H1 (cell line): ENCODE results near the gene MARS1. TPM values are rescaled to one million over a fixed set of nuclear protein-coding genes. Genes with fewer than 3 reads are reported as not detected.

Source experiments
- CTCF ChIA-PET: fragments of 300-600 bp; sonication (Branson Sonifier 250); formaldehyde crosslinking; loops from one replicate; lab custom pipeline; 2021; ENCODE audit not compliant: partially characterized antibody; lab: Charles Lee
- POLR2A ChIA-PET: fragments of 300-600 bp; sonication (Branson Sonifier 250); formaldehyde crosslinking; loops from one replicate; lab custom pipeline; 2021; ENCODE audit warnings: inconsistent platforms; ENCODE audit not compliant: partially characterized antibody; lab: Charles Lee
- DNase-seq, 2 experiments: peaks; one replicate each; pipeline versions ENCODE4 v3.0.0 to v3.0.0-alpha.2; 2010 to 2022; ENCODE audit warnings: low spot score in 2 of 2, low read depth in 1 of 2, mixed read lengths in 1 of 2
- FAIRE-seq: peaks from 2 replicates; lab custom pipeline; 2011; peaks lifted over from hg19 to GRCh38; lab: Jason Lieb, UNC
- H2AFZ ChIP-seq: 2 replicates; pipeline ENCODE4 v1.8.1; 2012; ENCODE audit warnings: low read length, inconsistent platforms
- H2AK5ac ChIP-seq: 2 replicates; pipeline ENCODE4 v1.6.1; 2013; ENCODE audit warnings: low read depth, low read length
- H2BK120ac ChIP-seq: replicated peaks from 2 replicates; pipeline ENCODE3; 2013; ENCODE audit warnings: low read depth, low read length, inconsistent platforms
- H2BK12ac ChIP-seq: 2 replicates; pipeline ENCODE4 v1.6.1; 2013; ENCODE audit warnings: low read depth, low read length
- H2BK15ac ChIP-seq: 2 replicates; pipeline ENCODE4 v1.6.1; 2013; ENCODE audit warnings: low read length
- H2BK20ac ChIP-seq: 2 replicates; pipeline ENCODE4 v1.6.1; 2013; ENCODE audit warnings: low read length
- H2BK5ac ChIP-seq: 2 replicates; pipeline ENCODE4 v1.6.1; 2013; ENCODE audit warnings: low read depth, low read length
- H3K14ac ChIP-seq: 2 replicates; pipeline ENCODE4 v1.6.1; 2013; ENCODE audit warnings: inconsistent platforms; ENCODE audit not compliant: insufficient read length
- H3K18ac ChIP-seq: 2 replicates; pipeline ENCODE4 v1.6.1; 2013; ENCODE audit warnings: low read length; ENCODE audit errors: extremely low read depth
- H3K23ac ChIP-seq: 2 replicates; pipeline ENCODE4 v1.6.1; 2013; ENCODE audit warnings: inconsistent platforms; ENCODE audit not compliant: insufficient read length
- H3K23me2 ChIP-seq: 2 replicates; pipeline ENCODE4 v1.6.1; 2013; ENCODE audit warnings: low read depth, low read length
- H3K27ac ChIP-seq: 2 replicates; pipeline ENCODE4 v1.6.1; 2011; ENCODE audit warnings: low read depth, low read length, inconsistent platforms
- H3K27me3 ChIP-seq, 4 experiments: replicated peaks in 1 of 4; 1 replicate in 1 of 4; 2 replicates in 3 of 4; pipeline versions ENCODE4 v1.6.1 to v1.8.1; 2011 to 2013; ENCODE audit warnings: low read length in 3 of 4, mild to moderate bottlenecking in 3 of 4, inconsistent platforms in 2 of 4, mixed read lengths in 2 of 4, moderate library complexity in 1 of 4; ENCODE audit not compliant: control insufficient read depth in 3 of 4, insufficient read depth in 3 of 4; ENCODE audit errors: extremely low read depth in 1 of 4
- H3K36me3 ChIP-seq, 4 experiments: 2 replicates each; pipeline versions ENCODE4 v1.6.1 to v1.8.1; 2011 to 2013; ENCODE audit warnings: mild to moderate bottlenecking in 4 of 4, low read length in 3 of 4, moderate library complexity in 2 of 4, control low read depth in 1 of 4, inconsistent platforms in 1 of 4; ENCODE audit not compliant: insufficient read depth in 4 of 4, control insufficient read depth in 2 of 4
- H3K4ac ChIP-seq: replicated peaks from 2 replicates; pipeline ENCODE3; 2013; ENCODE audit warnings: low read length, low read depth, mixed read lengths, inconsistent platforms; ENCODE audit not compliant: insufficient read length
- H3K4me1 ChIP-seq, 4 experiments: replicated peaks in 1 of 4; 1 replicate in 1 of 4; 2 replicates in 3 of 4; pipeline versions ENCODE4 v1.6.1 to v1.8.1; 2011 to 2013; ENCODE audit warnings: low read length in 3 of 4, inconsistent platforms in 2 of 4, mixed read lengths in 1 of 4; ENCODE audit not compliant: insufficient read depth in 4 of 4, control insufficient read depth in 3 of 4
- H3K4me2 ChIP-seq, 2 experiments: 2 replicates each; pipeline versions ENCODE4 v1.6.1 to v1.8.1; 2011 to 2013; ENCODE audit warnings: low read depth in 2 of 2, low read length in 2 of 2, control low read depth in 1 of 2, inconsistent platforms in 1 of 2, mild to moderate bottlenecking in 1 of 2; ENCODE audit not compliant: insufficient read depth in 1 of 2
- H3K4me3 ChIP-seq, 4 experiments: fragments of 200-600, 300-600 bp in 1 of 4; sonication (generic), shearing (Covaris generic), sonication (Bioruptor Twin) in 1 of 4; 2 replicates each; pipeline versions ENCODE4 v1.5.1 to v1.8.1; 2011 to 2016; ENCODE audit warnings: low read length in 4 of 4, low read depth in 3 of 4, control low read depth in 2 of 4, inconsistent platforms in 2 of 4, mild to moderate bottlenecking in 2 of 4, mixed read lengths in 1 of 4, moderate library complexity in 1 of 4; ENCODE audit not compliant: insufficient read depth in 2 of 4; ENCODE audit errors: extremely low read depth in 1 of 4
- H3K56ac ChIP-seq: replicated peaks from 2 replicates; pipeline ENCODE3; 2013; ENCODE audit warnings: low read depth, mild to moderate bottlenecking, mixed read lengths, low read length, inconsistent platforms; ENCODE audit not compliant: insufficient read length
- H3K79me1 ChIP-seq: 2 replicates; pipeline ENCODE4 v1.6.1; 2013; ENCODE audit warnings: low read depth, low read length, control low read depth
- H3K79me2 ChIP-seq, 2 experiments: 2 replicates each; pipeline versions ENCODE4 v1.6.1 to v1.8.1; 2012 to 2013; ENCODE audit warnings: low read length in 2 of 2, mild to moderate bottlenecking in 2 of 2, inconsistent platforms in 1 of 2; ENCODE audit not compliant: insufficient read depth in 2 of 2, control insufficient read depth in 1 of 2
- H3K9ac ChIP-seq, 4 experiments: replicated peaks in 1 of 4; 1 replicate in 1 of 4; 2 replicates in 3 of 4; pipeline versions ENCODE4 v1.6.1 to v1.8.1; 2011 to 2013; ENCODE audit warnings: low read depth in 3 of 4, low read length in 3 of 4, control low read depth in 2 of 4, mild to moderate bottlenecking in 2 of 4, moderate library complexity in 2 of 4, inconsistent platforms in 1 of 4; ENCODE audit errors: extremely low read depth in 1 of 4
- H3K9me3 ChIP-seq, 2 experiments: 2 replicates each; pipeline versions ENCODE4 v1.6.1 to v1.8.1; 2012 to 2013; ENCODE audit warnings: mild to moderate bottlenecking in 2 of 2, moderate library complexity in 2 of 2, control low read depth in 1 of 2, inconsistent platforms in 1 of 2, low read depth in 1 of 2, low read length in 1 of 2, mixed read lengths in 1 of 2; ENCODE audit not compliant: insufficient read depth in 2 of 2
- H4K20me1 ChIP-seq, 2 experiments: replicated peaks in 1 of 2; 2 replicates each; pipeline versions ENCODE3 to v1.8.1; 2011 to 2013; ENCODE audit warnings: inconsistent platforms in 2 of 2, low read length in 2 of 2, mild to moderate bottlenecking in 1 of 2; ENCODE audit not compliant: insufficient read depth in 2 of 2, control insufficient read depth in 1 of 2
- H4K5ac ChIP-seq: 2 replicates; pipeline ENCODE4 v1.6.1; 2013; ENCODE audit warnings: low read length, low read depth, mixed read lengths, inconsistent platforms; ENCODE audit not compliant: insufficient read length
- H4K8ac ChIP-seq: 2 replicates; pipeline ENCODE4 v1.8.0; 2013; ENCODE audit warnings: mild to moderate bottlenecking, moderate library complexity, low read length, inconsistent platforms; ENCODE audit not compliant: insufficient read depth; ENCODE audit errors: extremely low read depth
- H4K91ac ChIP-seq: replicated peaks from 2 replicates; pipeline ENCODE3; 2013; ENCODE audit warnings: low read length, mixed read lengths, inconsistent platforms; ENCODE audit not compliant: insufficient read length
- GTF2F1 ChIP-seq: IDR thresholded peaks from 2 replicates; pipeline ENCODE4 v1.6.1; 2012; ENCODE audit warnings: low read depth, low read length, improper control_type of control experiment, borderline replicate concordance
- POLR2AphosphoS5 ChIP-seq: IDR thresholded peaks from 2 replicates; pipeline ENCODE4 v1.6.1; 2011; ENCODE audit warnings: low read depth, low read length
- WGBS, 2 experiments: shearing (Covaris generic) in 1 of 2; methylation state at CpG; one replicate each; pipeline versions ENCODE4 v1.1.6 to v1.1.7; 2013 to 2015; ENCODE audit warnings: low lambda C conversion rate in 2 of 2, mixed read lengths in 2 of 2, inconsistent platforms in 1 of 2, low coverage in 1 of 2, missing lambda C conversion rate in 1 of 2; ENCODE audit not compliant: insufficient replicate concordance in 2 of 2, insufficient coverage in 1 of 2, insufficient read length in 1 of 2; ENCODE audit errors: extremely low coverage in 1 of 2, missing lambda C conversion rate in 1 of 2; 5-methylcytosine and 5-hydroxymethylcytosine counted together
- polyA plus RNA-seq, 7 experiments: library from polyadenylated mRNA; depleted of rRNA in 3 of 7; stranded (reverse) in 5 of 7; unstranded in 2 of 7; fragments of >200 nt in 5 of 7; fragments of 200-250 nt in 2 of 7; gene quantifications; 1 replicate in 5 of 7; 2 replicates in 1 of 7; 4 replicates in 1 of 7; pipeline versions ENCODE4 v1.2.1 to v1.2.3, GENCODE V29; 2011 to 2013; ENCODE audit warnings: missing spikeins in 2 of 7, mixed read lengths in 2 of 7
- total RNA-seq: library from RNA; stranded (reverse); fragmentation: NEBNext Ultra II Directional; extraction: Animal tissue kit (Norgen Biotek cat#: 25700); gene quantifications from 2 replicates; pipeline ENCODE4 v1.2.1, GENCODE V29; 2021

The MARS1 gene
- total and polyA plus RNA-seq, 2 of the 8 experiments (the other 6 are each of a cell fraction or from before 2014, with no cell fraction given): 194 to 407 TPM

- CTCF ChIA-PET: interaction anchor here (0.6 to 1.2 kb wide), 7 partner anchors 9 to 1168 kb away, joined by 3 to 6 read pairs (median 4); partner anchors contain the start of gene MARS1
- no peak for TF ChIP-seq GTF2F1
- peak; percentile 23; the same call in 1 of the 2 replicates for TF ChIP-seq POLR2AphosphoS5
- DNase-seq (no peak), FAIRE-seq (no peak)
- H3K23me2 ChIP-seq: peaks cover 7% of the 10 kb centered on the region
- no peak overlapping the region for H2AK5ac ChIP-seq
- POLR2A ChIA-PET: interaction anchor here (0.9 to 3.8 kb wide), 7 partner anchors 9 to 288 kb away, joined by 3 to 25 read pairs (median 3); partner anchors contain the start of gene MBD6
- no peak overlapping the region for H4K8ac ChIP-seq
- no peak overlapping the region for H4K5ac ChIP-seq
- H2BK20ac ChIP-seq: no peak overlapping the region
- H3K9me3 ChIP-seq: no peaks in the 10 kb centered on the region
- 81% methylated on average over 9 of the region's 9 CpGs; no CpG with 5 or more reads in 1 of the 2 experiments for WGBS, 2 experiments
- H3K27me3 ChIP-seq: no peaks in the 10 kb centered on the region
- H3K27ac ChIP-seq: no peak overlapping the region
- H3K79me2 ChIP-seq: peaks cover 0 to 20% of the 10 kb centered on the region in 2 experiments; a peak in 2 of 4 replicates
- peaks cover 7 to 18% of the 10 kb centered on the region in 2 experiments for H4K20me1 ChIP-seq
- H3K36me3 ChIP-seq: peaks cover 52 to 88% (median 69%) of the 10 kb centered on the region in 4 experiments
- H3K56ac ChIP-seq: no peak overlapping the region
- no peak overlapping the region for H3K4ac ChIP-seq
- no peak overlapping the region for H2BK15ac ChIP-seq
- peaks cover 0 to 6% (median 4%) of the 10 kb centered on the region in 4 experiments; a peak in 3 of 7 replicates for H3K4me1 ChIP-seq
- no peak overlapping the region for H2BK12ac ChIP-seq
- no peak overlapping the region for H3K4me3 ChIP-seq
- H3K9ac ChIP-seq: no peak overlapping the region
- H3K79me1 ChIP-seq: no peaks in the 10 kb centered on the region
- no peak overlapping the region for H3K4me2 ChIP-seq
- H2BK5ac ChIP-seq: no peak overlapping the region
- no peak overlapping the region for H4K91ac ChIP-seq
- no peak overlapping the region for H2AFZ ChIP-seq
- no peak overlapping the region for H3K23ac ChIP-seq
- no peak overlapping the region for H3K14ac ChIP-seq
- H3K18ac ChIP-seq: no peak overlapping the region
- H2BK120ac ChIP-seq: no peak overlapping the region
Observed at GRCh38 chr12:57514720-57515407, 27.0 kb downstream of the MARS1 start.
